ENCODE data around the gene SIRT1.
"Not testable (repeated sequence)": the region's sequence is repeated elsewhere in the genome, so short reads cannot be mapped to it uniquely, and the experiment has no call there.

SIRT1 gene

DNA sequence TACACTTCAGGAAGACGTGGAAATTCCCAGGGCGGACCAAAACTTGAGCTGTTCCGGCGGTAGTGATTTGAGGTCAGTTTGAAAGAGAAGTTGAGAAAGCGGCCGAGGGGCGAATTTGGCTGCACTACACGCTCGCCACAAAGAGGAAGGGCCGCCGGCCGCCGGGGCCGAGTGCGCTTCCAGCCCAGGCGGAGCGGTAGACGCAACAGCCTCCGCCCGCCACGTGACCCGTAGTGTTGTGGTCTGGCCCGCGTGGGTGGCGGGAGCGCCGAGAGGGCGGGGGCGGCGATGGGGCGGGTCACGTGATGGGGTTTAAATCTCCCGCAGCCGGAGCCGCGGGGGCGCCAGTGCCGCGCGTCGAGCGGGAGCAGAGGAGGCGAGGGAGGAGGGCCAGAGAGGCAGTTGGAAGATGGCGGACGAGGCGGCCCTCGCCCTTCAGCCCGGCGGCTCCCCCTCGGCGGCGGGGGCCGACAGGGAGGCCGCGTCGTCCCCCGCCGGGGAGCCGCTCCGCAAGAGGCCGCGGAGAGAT is at the start of gene SIRT1:
SIRT1 (plus strand) TSS at position 344 of the 529 bp plus-strand sequence; CDS start at position 410, 66 bp downstream.
- peak; percentile 87 to 90 for DNase-seq

DNA sequence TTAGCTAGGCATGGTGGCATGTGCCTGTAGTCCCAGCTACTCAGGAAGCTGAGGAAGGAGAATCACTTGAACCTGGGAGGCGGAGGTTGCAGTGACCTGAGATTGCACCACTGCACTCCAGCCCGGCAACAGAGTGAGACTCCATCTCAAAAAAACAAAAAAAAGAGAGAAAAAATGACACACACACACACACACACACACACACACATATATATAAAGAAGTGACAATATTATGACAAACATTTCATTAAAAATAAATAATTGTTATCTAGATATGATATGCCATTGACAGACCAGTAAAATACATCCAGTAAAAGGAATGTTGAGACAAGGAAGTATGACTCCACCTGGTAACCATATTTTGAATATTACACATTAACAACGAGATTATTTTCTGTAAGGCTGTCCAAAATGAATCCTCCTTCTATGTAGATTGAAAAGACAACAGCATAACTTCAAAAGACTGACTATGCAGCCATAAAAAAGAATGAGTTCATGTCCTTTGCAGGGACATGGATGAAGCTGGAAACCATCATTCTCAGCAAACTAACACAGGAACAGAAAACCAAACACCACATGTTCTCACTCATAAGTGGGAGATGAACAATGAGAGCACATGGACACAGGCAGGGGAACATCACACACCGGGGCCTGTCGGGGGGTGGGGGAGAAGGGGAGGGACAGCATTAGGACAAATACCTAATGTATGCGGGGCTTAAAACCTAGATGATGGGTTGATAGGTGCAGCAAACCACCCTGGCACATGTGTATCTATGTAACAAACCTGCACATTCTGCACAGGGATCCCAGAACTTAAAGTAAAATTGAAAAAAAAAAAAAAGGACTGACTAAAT is 48.7 kb upstream of the SIRT1 start:
- not testable (repeated sequence) for DNase-seq

DNA sequence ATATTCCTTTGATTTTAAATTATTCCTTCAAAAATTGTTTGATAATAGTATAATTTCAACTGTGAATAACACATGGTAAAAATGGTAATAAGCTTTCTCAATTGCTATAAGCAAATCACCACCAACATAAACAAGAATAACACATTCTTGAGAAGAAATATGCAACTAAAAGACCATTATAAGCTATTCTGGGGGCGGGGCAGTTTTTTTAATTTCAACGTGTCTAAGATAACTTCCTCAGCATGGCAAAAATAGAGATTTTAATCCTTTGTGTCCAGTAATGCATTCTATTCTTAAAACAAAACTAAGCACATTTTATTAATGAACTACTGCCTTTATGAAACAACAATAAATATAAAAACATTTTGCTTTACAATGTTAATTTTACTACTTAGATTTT is 48.0 kb upstream of the SIRT1 start:
- DNase-seq, result peak in 1 of 2 experiments; percentile 6

DNA sequence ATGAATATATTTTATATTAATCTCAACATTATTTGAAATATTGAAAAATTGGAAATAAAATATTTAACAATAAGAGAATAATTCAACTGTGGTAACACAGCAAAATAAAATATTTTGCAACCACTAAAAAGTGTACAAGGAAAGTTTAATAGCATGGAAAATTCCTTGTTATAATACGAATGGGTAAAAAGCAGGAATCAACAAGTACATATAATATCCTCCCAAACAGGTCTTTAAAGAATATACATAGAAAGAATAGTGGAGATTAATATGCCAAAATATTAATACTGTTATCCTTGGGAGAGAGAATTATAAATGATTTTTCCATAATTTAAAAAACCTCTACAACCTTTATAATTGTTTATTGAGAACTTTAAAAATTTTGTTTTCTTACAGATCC is 47.5 kb upstream of the SIRT1 start:
- no peak for DNase-seq

DNA sequence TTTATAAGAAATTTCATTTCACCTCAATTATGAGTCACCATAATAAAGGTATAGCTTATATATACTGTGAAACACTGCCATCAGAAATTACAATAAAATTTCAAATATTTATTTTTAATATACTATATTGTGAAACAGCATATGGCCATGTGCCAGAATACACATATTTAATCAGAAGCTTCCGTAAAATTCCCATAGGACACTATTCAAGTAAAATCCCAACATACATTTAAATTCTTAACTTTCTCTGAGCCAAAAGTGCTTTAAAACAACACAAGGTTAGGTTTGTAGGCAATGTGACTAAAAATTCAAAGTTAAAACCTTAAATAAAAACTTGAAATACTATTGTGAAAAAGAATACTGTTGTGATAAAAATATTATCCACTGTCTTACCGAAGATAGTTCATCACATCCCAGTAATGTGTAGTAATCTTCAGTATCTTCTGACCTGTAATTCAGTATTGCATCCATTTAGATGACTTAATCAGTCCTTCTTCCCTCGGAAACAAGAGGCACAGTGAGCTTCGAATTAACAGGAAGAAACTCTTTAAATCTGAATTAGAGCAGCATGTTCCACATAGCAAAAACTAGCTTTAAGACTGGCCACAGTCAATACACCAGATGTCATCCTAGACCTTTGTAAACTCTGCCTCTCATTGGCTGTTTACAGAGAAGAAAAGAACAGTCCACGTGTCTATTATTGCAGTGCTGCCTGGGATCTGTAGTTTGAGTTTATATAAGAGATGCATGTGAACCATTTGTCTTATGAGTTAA is 46.7 kb upstream of the SIRT1 start, which contains the start of gene DNAJC12:
DNAJC12 (minus strand) TSS at position 648 of the 774 bp plus-strand sequence; CDS start at position 471, 177 bp downstream.
- peak; percentile 89 to 90 for DNase-seq

DNA sequence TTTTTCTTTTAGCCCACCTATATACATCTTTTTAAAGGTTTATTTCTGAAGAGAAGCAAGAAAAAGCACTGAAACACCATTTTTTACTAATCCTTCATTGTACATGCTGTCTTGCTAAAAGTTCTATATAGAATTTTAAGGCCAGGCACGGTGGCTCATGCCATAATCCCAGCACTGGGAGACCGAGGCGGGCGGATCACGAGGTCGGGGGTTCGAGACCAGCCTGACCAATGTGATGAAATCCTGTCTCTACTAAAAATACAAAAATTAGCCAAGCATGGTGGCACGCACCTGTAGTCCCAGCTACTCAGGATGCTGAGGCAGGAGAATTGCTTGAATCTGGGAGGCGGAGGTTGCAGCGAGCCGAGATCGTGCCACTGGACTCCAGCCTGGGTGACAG is 44.9 kb upstream of the SIRT1 start:
- DNase-seq, result not testable (repeated sequence)

DNA sequence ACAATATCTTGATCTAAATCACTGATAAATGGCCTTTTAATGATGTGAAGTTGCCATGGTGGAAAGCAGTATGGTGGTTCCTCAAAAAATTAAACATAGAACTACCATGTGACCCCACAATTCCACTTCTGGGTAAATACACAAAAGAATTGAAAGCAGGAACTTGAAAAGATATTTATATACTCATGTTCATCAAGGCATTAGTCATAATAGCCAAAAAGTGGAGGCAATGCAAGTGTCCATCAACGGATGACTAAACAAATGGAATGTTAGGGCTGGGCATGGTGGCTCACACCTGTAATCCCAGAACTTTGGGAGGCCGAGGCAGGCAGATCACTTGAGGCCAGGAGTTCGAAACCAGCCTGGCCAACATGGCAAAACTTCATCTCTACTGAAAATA is 44.5 kb upstream of the SIRT1 start:
- no peak for DNase-seq

DNA sequence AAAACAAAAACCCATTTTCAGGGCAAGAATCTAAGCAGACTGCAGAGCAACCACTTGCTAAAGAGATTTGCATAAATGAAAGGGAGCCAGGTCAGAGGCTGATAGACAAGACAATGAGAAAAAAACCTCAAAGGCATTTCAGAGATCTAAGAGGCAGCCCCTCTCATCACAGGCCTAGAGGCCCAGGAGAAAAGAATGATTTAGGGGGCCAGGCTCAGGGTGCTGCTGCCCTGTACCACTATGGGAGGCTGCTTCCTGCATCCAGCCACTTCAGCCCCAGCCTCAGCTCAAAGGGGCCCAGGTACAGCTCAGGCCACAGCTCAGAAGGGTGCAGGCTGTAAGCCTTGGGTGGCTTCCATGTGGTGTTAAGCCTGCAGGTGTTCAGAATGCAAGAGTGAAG is 42.7 kb upstream of the SIRT1 start:
- DNase-seq, result no peak

DNA sequence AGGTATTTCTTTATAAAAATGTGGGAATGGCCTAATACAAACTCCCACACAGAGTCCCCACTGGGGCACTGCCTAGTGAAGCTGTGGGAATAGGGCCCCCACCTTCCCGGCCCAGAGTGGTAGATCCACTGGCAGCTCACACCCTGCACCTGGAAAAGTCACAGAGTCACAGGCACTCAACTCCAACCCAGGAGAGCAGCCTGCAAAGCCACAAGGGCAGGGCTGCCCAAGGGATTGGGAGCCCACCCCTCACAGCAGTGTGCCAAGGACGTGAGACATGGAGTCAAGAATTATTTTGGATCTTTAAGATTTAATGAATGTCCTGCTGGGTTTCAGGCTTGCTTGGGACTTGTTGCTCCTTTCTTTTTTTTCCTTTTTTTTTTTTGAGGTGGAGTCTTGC is 41.2 kb upstream of the SIRT1 start:
- no peak for DNase-seq

DNA sequence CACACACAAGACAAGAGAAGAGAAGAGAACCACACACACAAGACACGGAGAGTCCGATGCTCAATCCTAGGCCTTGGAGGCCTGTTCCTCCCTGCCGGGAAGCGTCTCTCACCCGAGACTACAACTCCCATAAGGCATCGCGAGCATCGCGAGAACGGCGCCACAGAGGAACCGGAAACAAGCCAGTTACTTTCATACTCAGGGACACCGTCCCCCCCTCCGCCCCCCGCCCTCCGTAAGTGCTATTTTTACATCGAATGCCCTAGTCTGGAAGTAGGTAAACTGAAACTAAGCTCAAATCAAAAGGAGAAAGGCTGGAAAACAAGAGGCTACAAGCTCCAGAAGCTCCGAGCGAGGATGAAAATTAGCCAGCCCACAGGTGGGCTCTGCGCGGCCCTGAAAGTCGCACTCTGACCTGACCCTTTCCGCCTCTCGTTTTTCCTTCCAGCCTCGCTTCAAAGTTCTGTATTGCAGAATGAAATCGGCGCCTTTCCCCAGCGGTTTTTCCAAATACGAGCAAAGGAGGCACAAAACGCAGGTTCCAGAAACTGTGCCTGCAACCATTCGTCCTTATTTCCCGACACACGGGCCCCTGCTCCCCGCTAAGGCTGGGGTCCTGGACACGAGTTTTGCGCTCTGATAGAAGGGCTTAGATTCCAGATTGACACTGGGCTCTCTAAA is 35.0 kb upstream of the SIRT1 start:
- DNase-seq, result peak; percentile 86 to 92

DNA sequence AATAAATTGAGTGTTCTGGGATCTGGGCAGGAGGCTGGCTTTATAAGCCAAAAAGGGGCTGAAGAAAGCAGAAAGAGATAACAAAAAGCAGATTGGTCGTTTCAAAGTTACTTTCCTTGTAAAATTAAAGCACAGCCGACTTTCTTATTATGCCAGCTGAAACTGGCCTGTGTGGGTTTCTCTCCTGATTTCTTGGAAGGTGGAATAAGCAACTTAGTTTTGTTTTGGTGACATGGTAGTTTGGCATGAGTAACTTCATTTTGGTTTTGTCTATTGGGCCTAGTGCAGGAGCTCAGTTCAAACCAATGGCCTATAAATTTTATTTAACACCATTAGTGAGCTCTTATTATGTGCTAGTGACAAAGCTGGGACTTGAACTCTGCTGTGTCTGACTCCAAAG is 33.3 kb upstream of the SIRT1 start:
- no peak for DNase-seq

DNA sequence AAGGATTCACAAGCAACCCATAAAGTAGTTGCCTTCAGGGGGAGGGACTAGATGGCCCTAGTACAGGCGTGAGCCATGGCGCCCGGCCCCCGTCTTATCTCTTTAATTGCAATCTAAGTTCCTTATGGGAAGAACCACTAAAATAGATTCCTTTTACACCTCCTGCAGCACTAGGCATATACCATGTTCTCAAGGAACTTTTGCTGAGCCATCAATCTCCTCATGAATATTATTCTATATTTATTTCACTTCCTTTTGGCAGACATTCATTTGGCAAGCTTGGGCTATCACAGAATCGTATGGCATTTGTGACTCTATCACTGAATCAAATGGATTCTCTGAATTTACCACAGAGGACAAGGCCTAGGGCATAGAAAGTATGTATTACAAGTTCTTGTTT is 31.7 kb upstream of the SIRT1 start:
- DNase-seq, result no peak

DNA sequence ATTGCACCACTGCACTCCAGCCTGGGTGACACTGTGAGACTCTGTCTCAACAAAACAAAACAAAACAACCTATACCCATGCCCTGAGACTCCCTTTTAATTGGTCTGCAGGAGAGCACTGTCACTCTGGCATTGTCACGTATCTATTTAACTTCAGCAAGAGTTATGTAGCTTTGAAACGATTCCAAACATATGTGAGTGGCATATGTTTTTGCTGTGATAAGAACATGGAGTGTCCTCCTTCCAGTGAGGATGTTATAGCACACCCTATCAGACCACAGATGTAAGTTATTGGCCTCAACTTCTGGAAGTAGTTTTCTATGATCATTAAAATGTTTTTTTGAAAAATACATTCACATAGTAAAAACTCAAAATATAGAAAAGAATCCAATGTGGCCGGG is 30.9 kb upstream of the SIRT1 start:
- DNase-seq, result no peak

DNA sequence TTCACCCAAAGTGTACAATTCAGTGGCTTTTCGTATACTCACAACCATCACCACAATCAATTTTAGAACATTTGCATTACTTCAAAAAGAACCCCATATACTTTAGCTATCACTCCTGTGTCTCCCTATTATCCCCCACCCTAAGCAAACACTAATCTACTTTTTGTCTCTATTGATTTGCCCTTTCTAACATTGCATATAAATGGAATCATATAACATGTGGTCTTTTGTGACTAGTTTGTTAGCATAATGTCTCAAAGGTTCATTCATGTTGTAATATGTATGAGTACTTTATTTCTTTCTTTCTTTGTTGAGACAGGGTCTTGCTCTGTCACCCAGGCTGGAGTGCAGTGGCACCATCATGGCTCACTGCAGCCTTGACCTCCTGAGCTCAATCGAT is 25.5 kb upstream of the SIRT1 start:
- no peak for DNase-seq

DNA sequence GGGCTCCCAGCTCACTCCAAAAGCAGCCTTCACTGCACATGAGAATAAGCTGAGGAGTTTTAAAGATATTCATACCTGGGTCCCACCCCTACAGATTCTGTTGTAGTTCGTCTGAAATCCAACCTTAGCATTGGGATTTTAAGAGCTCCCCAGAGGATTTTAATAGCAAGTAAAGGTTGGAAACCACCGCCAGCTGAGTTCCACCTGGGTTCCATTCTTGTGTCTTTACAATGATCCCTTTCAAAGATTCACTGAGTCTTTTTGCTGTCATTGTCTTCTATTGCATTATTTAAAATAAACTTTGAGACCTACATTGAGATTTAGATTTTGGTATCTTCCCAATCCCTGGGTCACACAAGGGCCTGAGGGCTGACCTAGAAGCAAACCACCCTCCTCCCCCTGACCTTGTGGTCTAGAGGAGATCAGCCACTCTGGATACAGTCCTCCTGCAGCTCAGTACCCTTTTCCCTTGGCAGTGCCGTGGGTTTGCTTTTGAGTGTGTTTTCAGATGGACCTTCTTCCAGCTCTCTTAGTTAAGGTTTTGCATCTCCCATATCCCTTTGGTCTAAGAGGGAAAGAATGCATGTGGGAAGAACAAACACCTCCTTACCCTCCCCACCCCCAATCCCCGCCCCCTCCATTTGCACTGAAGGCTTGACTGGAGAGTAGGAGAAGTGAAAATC is 22.6 kb upstream of the SIRT1 start:
- no peak for DNase-seq

DNA sequence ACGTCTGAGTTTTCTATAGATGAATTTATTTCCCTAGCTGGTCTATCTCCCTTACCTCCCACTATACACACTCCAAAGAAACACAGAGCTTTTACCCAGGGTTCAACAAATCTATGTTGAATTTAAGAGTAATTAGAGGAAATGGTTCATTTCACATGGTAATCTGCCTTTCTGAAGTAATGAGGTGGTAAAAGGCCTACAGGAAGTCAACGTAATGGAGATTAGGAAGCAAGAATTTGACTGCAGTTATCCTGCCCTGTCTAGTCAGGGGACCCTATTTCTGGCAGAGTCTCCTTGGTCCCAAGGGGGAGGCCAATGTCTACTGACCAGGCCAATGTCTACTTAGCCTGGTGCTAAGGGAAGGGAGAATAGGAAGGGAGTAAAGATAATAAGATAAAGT is 21.4 kb upstream of the SIRT1 start:
- DNase-seq, result no peak

DNA sequence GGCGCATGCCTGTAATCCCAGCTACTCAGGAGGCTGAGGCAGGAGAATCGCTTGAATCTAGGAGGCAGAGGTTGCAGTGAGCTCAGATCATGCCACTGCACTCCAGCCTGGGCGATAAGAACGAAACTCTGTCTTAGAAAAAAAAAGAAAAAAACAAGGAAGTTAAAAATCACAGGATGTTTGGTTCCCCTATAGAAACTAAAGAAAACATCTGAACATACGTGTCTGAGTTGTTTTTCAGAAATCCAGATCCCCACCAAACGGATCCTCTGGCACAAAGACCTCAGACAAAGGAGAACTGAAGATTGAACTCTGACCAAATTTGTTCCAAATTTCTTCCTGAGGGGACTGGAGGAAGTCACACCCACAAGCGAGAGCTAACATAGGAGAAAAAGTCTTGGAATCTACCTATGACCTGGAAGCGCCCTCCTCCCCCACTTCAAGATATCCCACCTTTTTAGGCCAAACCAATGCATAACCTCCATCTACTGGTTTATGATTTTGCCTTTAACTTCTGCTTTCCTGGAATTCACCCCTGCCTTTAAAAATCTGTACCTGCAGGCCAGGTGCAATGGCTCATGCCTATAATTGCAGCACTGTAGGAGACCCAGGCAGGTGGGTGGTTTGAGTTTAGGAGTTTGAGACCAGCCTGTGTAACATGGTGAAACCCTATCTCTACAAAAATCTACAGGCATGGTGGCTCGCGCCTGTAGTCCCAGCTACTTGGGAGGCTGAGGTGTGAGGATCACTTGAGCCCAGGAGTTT is 19.7 kb upstream of the SIRT1 start:
- DNase-seq, result no peak

DNA sequence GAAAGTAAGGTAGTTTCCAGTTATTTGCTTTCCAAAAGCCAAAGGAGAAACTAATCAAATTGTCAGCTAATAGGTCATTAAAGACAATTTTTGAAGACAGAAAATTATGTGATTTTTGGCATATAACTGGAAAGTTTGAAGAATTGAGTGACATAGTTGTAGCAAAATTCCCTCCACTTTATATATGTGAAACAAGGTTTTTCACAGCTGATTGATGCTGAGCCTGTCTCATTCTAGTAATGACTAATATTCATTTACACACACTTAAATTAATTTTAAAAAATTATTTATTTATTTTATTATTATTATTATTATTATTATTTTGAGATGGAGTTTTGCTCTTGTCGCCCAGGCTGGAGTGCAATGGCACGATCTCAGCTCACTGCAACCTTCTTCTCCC is 16.3 kb upstream of the SIRT1 start:
- no peak for DNase-seq

DNA sequence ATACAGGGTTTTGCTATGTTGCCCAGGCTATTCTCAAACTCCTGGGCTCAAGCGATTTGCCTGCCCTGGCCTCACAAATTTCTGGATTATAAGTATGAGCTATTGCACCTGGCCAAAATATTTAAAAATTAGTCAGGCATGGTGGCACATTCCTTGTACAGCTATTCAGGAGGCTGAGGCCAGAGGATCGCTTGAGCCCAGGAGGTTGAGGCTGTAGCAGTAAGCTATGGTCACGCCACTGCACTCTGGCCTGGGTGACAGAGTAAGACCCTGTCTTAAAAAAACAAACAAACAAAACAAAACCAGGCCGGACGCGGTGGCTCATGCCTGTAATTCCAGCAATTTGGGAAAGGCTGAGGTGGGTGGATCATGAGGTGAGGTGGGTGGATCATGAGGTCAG is 14.5 kb upstream of the SIRT1 start:
- no peak for DNase-seq

DNA sequence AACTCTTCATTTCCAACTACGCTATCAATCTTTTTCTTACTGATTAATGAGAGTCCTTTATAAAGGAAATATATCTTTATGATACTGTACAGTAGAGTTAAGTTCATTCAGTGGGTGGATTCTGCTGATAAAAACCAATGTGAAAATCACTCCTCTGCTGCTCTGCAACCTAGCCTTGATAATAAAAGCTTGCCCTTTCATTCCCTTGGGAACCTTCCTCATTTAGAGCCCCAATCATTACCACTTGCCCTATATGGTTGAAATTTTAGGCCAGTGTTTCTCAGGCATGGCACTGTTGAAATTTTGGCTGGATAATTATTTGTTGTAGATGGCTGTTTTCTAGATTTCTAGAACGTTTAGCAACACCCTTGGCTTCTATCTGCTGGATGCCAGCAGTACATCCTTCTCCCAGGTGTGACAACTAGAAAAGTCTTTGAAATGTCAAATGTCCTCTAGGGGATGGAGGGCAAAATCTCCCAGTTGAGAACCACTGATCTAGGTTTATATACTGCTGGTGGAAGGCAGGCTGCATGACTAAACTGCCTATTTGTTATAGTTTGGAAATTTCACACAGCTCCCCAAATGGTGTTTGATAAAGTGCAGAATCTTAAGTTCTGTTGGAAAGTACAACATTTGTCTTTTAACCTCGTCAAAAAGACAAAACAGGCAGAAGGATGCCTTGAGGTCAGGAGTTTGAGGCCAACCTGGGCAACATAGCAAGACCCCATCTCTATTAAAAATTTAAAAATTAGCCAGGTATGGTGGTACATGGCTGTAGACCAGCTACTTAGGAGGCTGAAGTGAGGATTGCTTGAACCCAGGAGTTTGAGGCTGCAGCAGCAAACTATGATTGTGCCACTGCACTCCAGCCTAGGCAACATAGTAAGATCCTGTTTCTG is 8.9 kb upstream of the SIRT1 start:
- no peak for DNase-seq

DNA sequence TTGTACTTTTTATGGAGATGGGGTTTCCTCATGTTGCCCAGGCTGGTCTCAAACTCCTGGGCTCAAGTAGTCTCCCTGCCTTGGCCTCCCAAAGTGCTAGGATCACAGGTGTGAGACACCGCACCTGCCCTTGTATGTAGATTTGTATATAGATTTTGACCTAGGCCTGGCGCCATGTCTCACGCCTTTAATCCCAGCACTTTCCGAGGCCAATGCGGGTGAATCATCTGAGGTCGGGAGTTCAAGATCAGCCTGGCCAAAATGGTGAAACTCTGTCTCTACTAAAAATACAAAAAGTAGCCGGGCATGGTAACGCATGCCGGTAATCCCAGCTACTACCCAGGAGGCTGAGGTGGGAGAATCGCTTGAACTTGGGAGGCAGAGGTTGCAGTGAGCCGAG is 7.0 kb upstream of the SIRT1 start:
- not testable (repeated sequence) for DNase-seq

Measured in AML-193 (cell line).